GM10248 (cell line): Measurements from ENCODE around the gene NKAIN1.

Experiments used
- CTCF ChIA-PET: fragments of 300-600 bp; sonication (Branson Sonifier 250); formaldehyde crosslinking; extraction: SDS; loops from one replicate; lab custom pipeline; 2021; ENCODE audit warnings: antibody characterized with exemption; lab: Yijun Ruan, JAX
- POLR2A ChIA-PET: fragments of 350-650 bp; sonication (Branson Sonifier 250); formaldehyde crosslinking; extraction: SDS; loops from one replicate; lab custom pipeline; 2020; ENCODE audit warnings: antibody characterized with exemption; lab: Yijun Ruan, JAX
- DNase-seq: peaks from one replicate; pipeline ENCODE4 v3.0.0; 2012; ENCODE audit errors: extremely low spot score
- TF ChIP-seq, protein P1 (sequence below): IDR thresholded peaks from 2 replicates; pipeline ENCODE4 v1.5.1; 2012; ENCODE audit warnings: mild to moderate bottlenecking, low read depth; ENCODE audit errors: extremely low read depth, missing control alignments, control extremely low read depth

NKAIN1 gene

DNA sequence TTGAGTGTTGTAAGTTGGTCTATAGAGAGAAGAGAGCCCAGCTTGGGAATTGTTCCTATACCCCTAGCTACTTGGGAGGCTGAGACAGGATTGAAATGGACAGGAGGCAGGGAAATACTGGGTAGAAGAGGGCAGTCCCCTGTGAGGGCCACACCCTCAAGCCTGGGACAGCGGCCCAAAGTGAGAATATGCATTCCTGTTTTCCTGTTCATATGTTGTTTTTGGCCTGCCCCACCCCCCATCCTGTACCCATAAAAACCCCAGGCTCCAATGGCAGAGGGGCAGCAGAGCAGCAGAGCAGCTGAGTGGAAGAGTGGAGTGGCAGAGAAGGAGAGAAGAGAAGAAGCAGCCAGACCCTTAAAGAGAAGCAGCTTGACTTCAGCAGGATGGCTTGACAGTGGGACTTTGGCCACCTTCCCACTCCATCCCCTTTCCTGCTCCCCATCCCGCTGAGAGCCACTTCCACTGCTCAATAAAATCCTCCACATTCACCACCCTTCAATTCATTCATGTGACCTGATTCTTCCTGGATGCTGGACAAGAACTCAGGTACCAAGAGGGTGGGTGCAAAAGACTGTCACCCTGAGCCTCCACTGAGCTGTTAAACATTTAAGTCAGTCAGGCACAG, 103.6 kb downstream of the NKAIN1 start:
- TF ChIP-seq, protein P1, sequence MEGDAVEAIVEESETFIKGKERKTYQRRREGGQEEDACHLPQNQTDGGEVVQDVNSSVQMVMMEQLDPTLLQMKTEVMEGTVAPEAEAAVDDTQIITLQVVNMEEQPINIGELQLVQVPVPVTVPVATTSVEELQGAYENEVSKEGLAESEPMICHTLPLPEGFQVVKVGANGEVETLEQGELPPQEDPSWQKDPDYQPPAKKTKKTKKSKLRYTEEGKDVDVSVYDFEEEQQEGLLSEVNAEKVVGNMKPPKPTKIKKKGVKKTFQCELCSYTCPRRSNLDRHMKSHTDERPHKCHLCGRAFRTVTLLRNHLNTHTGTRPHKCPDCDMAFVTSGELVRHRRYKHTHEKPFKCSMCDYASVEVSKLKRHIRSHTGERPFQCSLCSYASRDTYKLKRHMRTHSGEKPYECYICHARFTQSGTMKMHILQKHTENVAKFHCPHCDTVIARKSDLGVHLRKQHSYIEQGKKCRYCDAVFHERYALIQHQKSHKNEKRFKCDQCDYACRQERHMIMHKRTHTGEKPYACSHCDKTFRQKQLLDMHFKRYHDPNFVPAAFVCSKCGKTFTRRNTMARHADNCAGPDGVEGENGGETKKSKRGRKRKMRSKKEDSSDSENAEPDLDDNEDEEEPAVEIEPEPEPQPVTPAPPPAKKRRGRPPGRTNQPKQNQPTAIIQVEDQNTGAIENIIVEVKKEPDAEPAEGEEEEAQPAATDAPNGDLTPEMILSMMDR: no peak
- ChIA-PET POLR2A (no interaction called here), CTCF (no interaction called here)
- no peak for DNase-seq

GRCh38 chr1:31133368-31133767, 106.3 kb downstream of the NKAIN1 start:
- DNase-seq: no peak
- ChIA-PET POLR2A (no interaction called here), CTCF (interaction anchor here (0.6 to 1.1 kb wide), 2 partner anchors 18 to 29 kb away, joined by 3 to 4 read pairs; no protein-coding TSS in a partner anchor)
- TF ChIP-seq, protein P1: no peak
